Left cardiac atrium (tissue), 4 donors: Measurements from ENCODE around the gene TBC1D5. TPM values are rescaled to one million over a fixed set of nuclear protein-coding genes. Genes with fewer than 3 reads are reported as not detected.
A peak's percentile ranks its signal among the peaks of the same experiment; 100 is the strongest.
"Not testable (repeated sequence)": the region's sequence is repeated elsewhere in the genome, so short reads cannot be mapped to it uniquely, and the experiment has no call there.

Source experiments
- ATAC-seq, 2 donors: fragments of 200-7000 bp; cut with Tn5 transposase; one replicate each; pipeline ENCODE4 v1.9.1; 2020; ENCODE audit warnings: mild to moderate bottlenecking in 2 of 2, moderate library complexity in 2 of 2
- DNase-seq: peaks from one replicate; pipeline ENCODE4 v3.0.0-alpha.2; 2020
- intact Hi-C, 2 donors: fragments of 100-400 bp; cut with DNase I; formaldehyde crosslinking; loops; one replicate each; pipeline versions ENCODE4 v1.14.1 to v1.15.1; 2022 to 2023
- total RNA-seq, 2 donors: library from RNA; stranded (reverse); fragmentation: NEBNext Ultra II Directional; extraction: Animal tissue kit (Norgen Biotek cat#: 25700); gene quantifications; one replicate each; pipeline ENCODE4 v1.2.1, GENCODE V29; 2021
- donor health status: DM: no; HTN: yes; CAD: no.
- donor health status: DM: no; HTN: yes; CAD: no; lungs with severe emphysema.
- donor health status: DM: yes; HTN: yes; CAD: no.
- donor health status: Dilated cardiomyopathy.

TBC1D5 gene
- total RNA-seq, 2 donors from 2014 or later = 33.2 to 38.7 TPM

GRCh38 chr3:17625133-17625532 is 117.3 kb downstream of the TBC1D5 start:
- ATAC-seq = no peak
- intact Hi-C loops = no loop called here
- no peak for DNase-seq

DNA sequence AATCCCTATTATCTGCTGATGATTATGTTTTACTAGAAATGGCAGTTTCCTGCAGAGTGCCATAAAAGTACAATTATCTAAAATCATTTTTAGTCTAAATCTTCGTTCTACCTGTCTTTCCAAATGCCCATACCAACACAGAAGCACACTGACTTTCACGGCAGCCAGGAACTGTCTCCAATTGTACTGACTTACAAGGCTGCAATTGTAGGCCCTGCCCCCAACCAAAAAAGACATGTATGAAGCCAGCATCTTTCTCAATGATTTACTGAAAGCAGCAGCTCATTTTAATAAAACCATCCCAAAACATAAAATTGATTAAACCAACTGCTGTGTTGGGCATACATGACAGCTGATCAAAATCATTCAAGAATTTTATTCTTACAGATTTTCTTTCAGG is 119.0 kb downstream of the TBC1D5 start:
- DNase-seq = no peak
- no peak for ATAC-seq
- intact Hi-C loops = no loop called here

DNA sequence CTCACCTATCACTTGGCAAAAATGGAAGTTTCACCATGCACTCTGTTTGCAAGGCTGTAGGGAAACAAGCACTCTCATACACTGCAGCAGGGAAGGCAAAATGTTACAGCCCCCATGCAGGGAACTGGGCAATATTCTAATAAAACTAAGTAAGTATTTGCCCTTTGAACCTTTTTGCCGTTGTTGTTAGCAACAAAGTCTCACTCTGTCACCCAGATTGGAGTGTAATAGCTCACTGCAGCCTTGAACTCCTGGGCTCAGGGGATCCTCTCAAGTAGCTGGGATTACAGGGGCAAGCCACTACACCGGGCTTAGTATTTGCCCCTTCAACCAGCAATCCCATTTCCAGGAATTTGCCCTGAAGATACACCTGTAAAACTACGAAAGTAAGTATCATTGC is 122.5 kb downstream of the TBC1D5 start:
- DNase-seq (no peak), ATAC-seq (no peak)
- intact Hi-C loops = no loop called here

GRCh38 chr3:17613017-17613416 is 129.4 kb downstream of the TBC1D5 start:
- intact Hi-C loops = not testable (repeated sequence)

DNA sequence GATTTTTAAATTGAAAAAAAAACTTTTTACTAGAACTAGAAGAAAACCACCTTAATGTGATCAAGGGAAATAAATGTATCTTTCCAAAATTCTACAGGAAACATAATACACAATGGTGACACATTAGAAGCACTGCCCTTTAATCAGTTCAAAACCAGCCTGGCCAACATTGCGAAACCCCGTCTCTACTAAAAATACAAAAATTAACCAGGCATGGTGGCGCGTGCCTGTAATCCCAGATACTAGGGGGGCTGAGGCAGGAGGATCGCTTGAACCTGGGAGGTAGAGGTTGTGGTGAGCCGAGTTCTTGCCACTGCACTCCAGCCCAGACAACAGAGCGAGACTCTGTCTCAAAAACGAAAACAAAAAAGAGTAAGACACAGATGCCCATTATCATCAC is 134.5 kb downstream of the TBC1D5 start:
- ATAC-seq (no peak), DNase-seq (no peak)

More at GRCh38 chr3:17613017-17613416, 129.4 kb downstream of the TBC1D5 start:
- not testable (repeated sequence) for DNase-seq, ATAC-seq

DNA sequence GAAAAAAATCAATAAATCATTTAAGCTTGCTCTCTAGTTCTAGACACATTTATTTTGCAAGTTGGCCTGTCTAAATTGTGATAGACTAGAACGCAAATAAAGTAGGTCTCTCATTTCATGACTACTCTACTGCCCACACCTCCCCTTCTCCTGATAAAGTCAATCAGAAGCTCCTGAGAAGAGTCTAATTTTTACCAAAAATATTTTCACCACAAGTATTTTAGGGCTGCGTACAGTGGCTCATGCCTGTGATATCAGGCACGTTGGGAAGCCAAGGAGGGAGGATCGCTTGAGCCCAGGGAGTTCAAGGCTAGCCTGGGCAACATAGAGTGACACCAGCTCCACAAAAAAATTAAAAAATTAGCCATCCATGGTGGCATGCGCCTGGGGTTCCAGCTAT is 136.5 kb downstream of the TBC1D5 start:
- ATAC-seq (peak in 1 of 2 donors; percentile 80), DNase-seq (no peak)
- intact Hi-C loops = no loop called here

More for the DNA sequence above, 134.5 kb downstream of the TBC1D5 start:
- intact Hi-C loops = no loop called here

DNA sequence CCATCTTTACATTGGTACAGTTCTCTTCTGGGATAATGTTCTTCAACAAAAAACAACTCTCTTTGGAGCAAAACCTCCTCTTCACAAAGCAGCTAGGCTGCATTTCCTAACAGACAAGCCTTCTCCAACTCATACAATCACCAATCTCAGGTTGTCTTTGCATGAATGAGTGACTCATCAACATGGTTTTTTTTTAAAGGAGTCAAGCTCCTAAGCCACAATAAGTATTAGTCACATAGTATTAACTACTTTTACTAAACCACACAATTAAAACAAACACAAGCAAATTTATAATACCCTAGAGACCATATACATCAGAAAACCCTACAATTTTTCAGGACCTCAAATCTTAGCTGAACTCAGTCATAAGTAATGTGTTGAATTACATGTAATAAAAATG is 137.4 kb downstream of the TBC1D5 start:
- intact Hi-C loops = no loop called here
- DNase-seq = no peak

DNA sequence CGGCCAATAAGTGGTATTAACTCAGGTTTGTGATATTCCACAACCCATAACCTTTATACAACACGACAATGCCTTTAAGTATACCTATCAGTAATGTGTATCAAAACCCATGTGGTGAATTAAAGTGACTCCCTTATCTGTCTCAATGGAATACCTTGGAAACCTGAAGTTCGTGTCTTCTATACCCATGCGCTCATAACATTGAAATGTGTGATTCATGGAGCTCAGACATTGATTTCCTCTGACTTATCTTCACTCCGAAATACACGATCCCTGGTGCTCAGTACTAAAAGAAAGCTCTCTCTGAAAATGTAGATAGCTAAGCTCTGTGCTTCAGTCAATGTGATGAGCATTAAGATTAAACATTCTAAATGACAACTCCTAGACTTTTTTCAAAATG is 140.3 kb downstream of the TBC1D5 start:
- ATAC-seq (no peak), DNase-seq (no peak)
- intact Hi-C loops = no loop called here

More for the DNA sequence above, 137.4 kb downstream of the TBC1D5 start:
- ATAC-seq = peak in 1 of 2 donors; percentile 87

GRCh38 chr3:17592956-17593355 is 149.5 kb downstream of the TBC1D5 start:
- intact Hi-C loops = no loop called here
- DNase-seq (no peak), ATAC-seq (no peak)

GRCh38 chr3:17590465-17590864 is 152.0 kb downstream of the TBC1D5 start:
- ATAC-seq (no peak), DNase-seq (no peak)
- intact Hi-C loops = no loop called here

DNA sequence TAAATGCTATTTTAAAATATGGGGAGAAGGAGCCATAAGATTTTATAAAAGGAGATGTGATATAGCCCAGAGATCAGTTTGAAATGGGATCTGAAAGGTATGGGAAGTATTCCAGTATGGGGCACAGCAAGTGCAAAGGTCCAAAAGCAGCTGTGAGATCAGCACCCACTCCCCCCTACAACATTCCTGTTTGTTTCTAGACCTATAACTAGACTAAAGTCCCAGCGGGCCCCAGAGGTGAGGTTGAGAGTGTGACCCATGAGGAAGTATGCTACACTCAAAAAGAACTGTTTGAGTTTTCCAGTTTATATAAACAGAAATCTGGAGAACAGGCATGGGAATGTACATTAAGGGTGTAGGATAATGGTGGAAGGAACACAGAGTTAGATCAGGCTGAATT is 152.5 kb downstream of the TBC1D5 start:
- DNase-seq (no peak), ATAC-seq (no peak)
- intact Hi-C loops = no loop called here

- intact Hi-C loops = no loop called here
- DNase-seq (no peak), ATAC-seq (no peak)
Observed at GRCh38 chr3:17588422-17588821, 154.0 kb downstream of the TBC1D5 start.

DNA sequence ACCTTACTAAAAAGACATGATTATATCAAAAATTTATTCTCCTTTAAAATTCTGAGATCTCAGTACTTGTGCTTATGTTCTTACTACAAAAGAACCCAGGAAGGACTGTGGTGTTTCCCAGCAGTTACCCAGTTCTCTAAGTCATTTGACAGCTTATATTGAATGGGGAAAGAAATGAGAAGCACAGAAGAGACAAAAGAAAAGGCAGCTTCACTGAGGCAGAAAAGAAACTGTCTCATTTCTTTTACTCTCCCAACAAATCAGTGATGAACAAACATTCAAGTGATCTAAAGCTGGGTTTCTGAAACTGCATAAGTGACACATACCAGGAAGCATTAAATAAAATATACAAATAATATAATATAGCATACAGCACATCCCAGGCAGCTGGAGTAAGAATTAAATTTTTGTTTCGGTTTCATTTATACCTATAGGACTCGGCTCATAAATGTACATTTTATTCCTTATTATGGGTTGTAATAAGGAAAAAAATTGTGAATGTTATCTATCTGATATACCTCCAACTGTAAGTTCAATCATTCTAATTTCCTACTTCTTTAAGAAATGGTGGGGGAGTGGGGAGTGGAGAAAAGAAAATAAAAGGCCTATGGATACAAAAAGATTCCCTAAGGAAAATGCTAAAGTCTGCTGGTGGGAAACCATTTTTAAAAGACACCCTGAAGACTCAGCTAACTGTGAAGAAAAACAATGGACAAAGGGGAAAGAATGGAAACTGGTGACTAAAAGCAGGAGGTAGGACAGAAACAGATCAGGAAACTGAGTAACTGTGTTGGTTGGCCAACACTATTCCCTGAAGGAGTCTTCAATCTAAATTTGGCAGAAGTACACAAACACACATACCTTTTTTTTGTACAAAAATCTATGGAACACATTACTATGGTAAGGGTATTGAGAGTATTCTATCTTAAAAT is 156.8 kb downstream of the TBC1D5 start:
- intact Hi-C loops = no loop called here
- no peak for ATAC-seq
- DNase-seq = no peak

GRCh38 chr3:17584066-17584465 is 158.4 kb downstream of the TBC1D5 start:
- ATAC-seq (no peak), DNase-seq (no peak)
- intact Hi-C loops = no loop called here

- ATAC-seq = no peak
- DNase-seq = no peak
- intact Hi-C loops = no loop called here
Observed at GRCh38 chr3:17583530-17583929, 158.9 kb downstream of the TBC1D5 start.

GRCh38 chr3:17581421-17582080 is 160.9 kb downstream of the TBC1D5 start:
- DNase-seq = no peak
- intact Hi-C loops = no loop called here
- peak in 1 of 2 donors; percentile 76 for ATAC-seq

DNA sequence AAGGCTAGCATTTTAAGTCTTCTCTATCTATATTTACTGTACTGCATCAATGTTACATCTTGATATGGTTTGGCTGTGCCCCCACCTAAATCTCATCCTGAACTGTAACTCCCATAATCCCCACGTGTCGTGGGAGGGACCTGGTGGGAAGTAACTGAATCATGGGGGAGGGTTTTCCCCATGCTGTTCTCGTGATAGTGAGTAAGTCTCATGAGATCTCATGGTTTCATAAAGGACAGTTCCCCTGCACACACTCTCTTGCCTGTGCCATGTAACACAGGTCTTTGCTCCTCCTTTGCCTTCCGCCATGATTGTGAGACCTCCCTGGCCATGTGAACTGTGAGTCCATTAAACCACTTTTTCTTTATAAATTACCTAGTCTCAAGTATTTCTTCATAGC is 161.5 kb downstream of the TBC1D5 start:
- intact Hi-C loops = no loop called here
- ATAC-seq (no peak), DNase-seq (no peak)

- ATAC-seq (peak in 1 of 2 donors; percentile 58), DNase-seq (no peak)
- intact Hi-C loops = no loop called here
Observed at GRCh38 chr3:17579289-17580031, 163.0 kb downstream of the TBC1D5 start.

DNA sequence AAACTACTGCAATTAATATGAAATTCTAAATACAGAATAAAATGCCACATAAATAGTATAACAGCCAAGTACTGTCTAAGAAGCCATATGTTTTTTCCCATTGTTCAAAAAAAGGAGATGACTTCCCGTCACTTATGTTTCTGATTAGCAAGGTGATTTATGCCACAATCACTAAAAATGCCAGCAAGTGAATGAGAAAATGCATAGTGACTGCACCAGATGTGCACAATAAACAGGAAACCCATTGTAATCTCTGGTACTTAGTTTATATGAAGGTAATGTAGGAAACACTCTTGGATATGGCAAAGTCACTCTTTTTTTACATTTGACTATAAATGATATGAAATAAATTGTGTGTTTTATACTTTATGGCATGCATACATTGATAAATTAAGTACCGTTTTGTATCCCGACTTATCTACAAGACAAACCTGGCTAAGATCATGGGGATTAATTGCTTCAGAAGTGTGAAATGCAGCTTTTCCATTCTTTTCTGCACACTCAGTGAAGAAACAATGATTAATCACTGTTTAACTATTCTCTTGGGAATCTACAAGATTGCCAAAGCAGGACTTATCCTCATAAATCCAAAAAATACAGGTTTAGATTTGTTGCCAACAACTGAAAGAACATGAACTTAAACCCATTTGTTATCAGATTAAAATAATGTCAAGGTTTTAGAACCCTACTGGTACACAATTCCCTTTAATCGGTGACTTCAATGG is 164.5 kb downstream of the TBC1D5 start:
- intact Hi-C loops = no loop called here
- DNase-seq (no peak), ATAC-seq (no peak)
